Measurements from ENCODE around the gene ZNF827. TPM values are rescaled to one million over a fixed set of nuclear protein-coding genes. Genes with fewer than 3 reads are reported as not detected.
A peak's percentile ranks its signal among the peaks of the same experiment; 100 is the strongest.

Gene ZNF827
- total and polyA plus RNA-seq, 2 of the 13 experiments (the other 11 are each of a cell fraction or from before 2014, with no cell fraction given): 2.8 TPM

- TF ChIP-seq REST (IDR thresholded peaks at IDR 0.05; ENCODE audit: borderline replicate concordance in 1 of 2, low read depth in 1 of 2, low read length in 2 of 2) (peak in 1 of 2 experiments; percentile 56; a peak in 1 of 4 replicates), ZMYM3 (CRISPR knock-in tag; IDR thresholded peaks at IDR 0.05) (0 out of 2 replicates have a peak, but pooled peaks have one; percentile 51), TFAP4 (IDR thresholded peaks at IDR 0.05; ENCODE audit: borderline replicate concordance, low read depth) (peak; percentile 11; the same call in 1 of the 2 replicates), NR3C1 (CRISPR knock-in tag; IDR thresholded peaks at IDR 0.05) (no peak), ZNF430 (CRISPR knock-in tag; IDR thresholded peaks at IDR 0.05) (no peak), GMEB1 (CRISPR knock-in tag; IDR thresholded peaks at IDR 0.05; ENCODE audit: borderline replicate concordance) (no peak), ZNF17 (CRISPR knock-in tag; IDR thresholded peaks at IDR 0.05) (no peak), RAD51 (IDR thresholded peaks at IDR 0.05; ENCODE audit: borderline replicate concordance) (no peak), JUN (CRISPR knock-in tag; IDR thresholded peaks at IDR 0.05) (0 out of 2 replicates have a peak, but pooled peaks have one; percentile 28), ZNF563 (CRISPR knock-in tag; IDR thresholded peaks at IDR 0.05) (peak; percentile 100), MED1 (CRISPR knock-in tag; IDR thresholded peaks at IDR 0.05) (peak; percentile 63), GPN1 (CRISPR knock-in tag; IDR thresholded peaks at IDR 0.05; ENCODE audit: borderline replicate concordance) (no peak), NFRKB (IDR thresholded peaks at IDR 0.05) (no peak), E2F1 (CRISPR knock-in tag; IDR thresholded peaks at IDR 0.05) (no peak), SALL1 (CRISPR knock-in tag; IDR thresholded peaks at IDR 0.05) (peak; percentile 92), ARID3A (IDR thresholded peaks at IDR 0.05; ENCODE audit: low read depth, low read length) (no peak), NCOA2 (CRISPR knock-in tag; IDR thresholded peaks at IDR 0.05) (peak; percentile 48; the same call in 1 of the 2 replicates), NR2F2 (IDR thresholded peaks at IDR 0.05; ENCODE audit: borderline replicate concordance, low read depth) (peak; percentile 68; the same call in 1 of the 2 replicates), MYPOP (CRISPR knock-in tag; IDR thresholded peaks at IDR 0.05) (peak; percentile 40; the same call in 1 of the 2 replicates)
Observed at GRCh38 chr4:145938618-145939440, at the start of gene ZNF827 (continued).

All from HepG2 (cell line).